GM12891 (cell line): ENCODE measurements around the gene PDLIM7.

ENCODE experiments used
- DNase-seq: peaks from one replicate; pipeline ENCODE4 v3.0.0; 2011; ENCODE audit warnings: low spot score; ENCODE audit not compliant: insufficient read length
- FAIRE-seq: peaks from 2 replicates; lab custom pipeline; 2011; peaks lifted over from hg19 to GRCh38; lab: Jason Lieb, UNC
- PAX5 ChIP-seq: IDR thresholded peaks from 2 replicates; pipeline ENCODE4 v1.6.1; 2011; ENCODE audit warnings: low read length, moderate library complexity, mild to moderate bottlenecking; ENCODE audit not compliant: insufficient read depth, severe bottlenecking
- POLR2A ChIP-seq: IDR thresholded peaks from 2 replicates; pipeline ENCODE4 v1.6.1; 2011; ENCODE audit warnings: low read depth, low read length, control low read depth
- POLR2AphosphoS5 ChIP-seq: IDR thresholded peaks from 2 replicates; pipeline ENCODE4 v1.6.1; 2011; ENCODE audit warnings: low read depth, low read length, control low read depth
- POU2F2 ChIP-seq: IDR thresholded peaks from 2 replicates; pipeline ENCODE4 v1.6.1; 2011; ENCODE audit warnings: low read depth, mild to moderate bottlenecking, control low read depth, low read length, moderate library complexity
- SPI1 ChIP-seq: IDR thresholded peaks from 2 replicates; pipeline ENCODE4 v1.6.1; 2011; ENCODE audit warnings: low read depth, low read length, control low read depth
- TAF1 ChIP-seq: IDR thresholded peaks from 2 replicates; pipeline ENCODE4 v1.6.1; 2011; ENCODE audit warnings: low read depth, low read length, control low read depth

PDLIM7 gene

DNA sequence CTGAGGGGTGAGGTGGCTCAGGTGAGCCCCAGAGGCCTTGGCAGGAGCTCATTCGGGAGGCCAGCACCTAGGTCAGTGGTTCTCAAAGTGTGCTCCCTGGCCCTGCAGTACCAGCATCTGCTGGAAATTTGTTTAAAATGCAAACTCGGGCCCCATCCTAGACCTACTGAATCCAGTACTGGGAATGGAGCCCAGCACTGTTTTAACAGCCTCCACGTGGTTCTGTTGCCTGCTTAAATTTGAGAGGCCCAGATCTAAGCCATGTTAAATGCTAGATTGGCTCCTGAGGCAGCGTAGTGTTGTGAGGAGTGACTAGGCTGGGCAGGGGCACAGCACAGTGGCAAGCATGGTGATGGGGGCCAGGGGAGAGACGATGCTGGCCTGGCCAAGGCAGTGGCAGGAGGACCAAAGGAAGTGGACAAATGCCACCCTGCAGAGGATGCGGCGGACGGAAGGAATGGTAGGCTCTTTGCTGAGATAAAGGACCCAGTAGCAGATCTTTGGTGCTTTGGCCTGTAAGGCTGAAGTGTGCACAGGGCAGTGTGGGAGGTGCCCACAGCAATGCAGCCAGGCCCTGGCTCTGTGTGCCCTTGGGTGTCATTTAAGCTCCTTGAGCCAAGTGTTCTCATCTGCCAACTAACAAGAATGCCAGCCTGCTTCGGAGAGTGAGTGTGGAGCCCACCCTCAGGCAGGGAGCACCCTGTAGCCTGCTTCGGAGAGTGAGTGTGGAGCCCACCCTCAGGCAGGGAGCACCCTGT is 46.6 kb downstream of the PDLIM7 start:
- DNase-seq (no peak), FAIRE-seq (no peak)
- no peak for TF ChIP-seq POLR2A
- no peak; the same call in 1 of the 2 replicates for TF ChIP-seq POLR2AphosphoS5
- no peak for TF ChIP-seq PAX5
- TF ChIP-seq TAF1 = no peak
- TF ChIP-seq SPI1 = no peak
- TF ChIP-seq POU2F2 = no peak

DNA sequence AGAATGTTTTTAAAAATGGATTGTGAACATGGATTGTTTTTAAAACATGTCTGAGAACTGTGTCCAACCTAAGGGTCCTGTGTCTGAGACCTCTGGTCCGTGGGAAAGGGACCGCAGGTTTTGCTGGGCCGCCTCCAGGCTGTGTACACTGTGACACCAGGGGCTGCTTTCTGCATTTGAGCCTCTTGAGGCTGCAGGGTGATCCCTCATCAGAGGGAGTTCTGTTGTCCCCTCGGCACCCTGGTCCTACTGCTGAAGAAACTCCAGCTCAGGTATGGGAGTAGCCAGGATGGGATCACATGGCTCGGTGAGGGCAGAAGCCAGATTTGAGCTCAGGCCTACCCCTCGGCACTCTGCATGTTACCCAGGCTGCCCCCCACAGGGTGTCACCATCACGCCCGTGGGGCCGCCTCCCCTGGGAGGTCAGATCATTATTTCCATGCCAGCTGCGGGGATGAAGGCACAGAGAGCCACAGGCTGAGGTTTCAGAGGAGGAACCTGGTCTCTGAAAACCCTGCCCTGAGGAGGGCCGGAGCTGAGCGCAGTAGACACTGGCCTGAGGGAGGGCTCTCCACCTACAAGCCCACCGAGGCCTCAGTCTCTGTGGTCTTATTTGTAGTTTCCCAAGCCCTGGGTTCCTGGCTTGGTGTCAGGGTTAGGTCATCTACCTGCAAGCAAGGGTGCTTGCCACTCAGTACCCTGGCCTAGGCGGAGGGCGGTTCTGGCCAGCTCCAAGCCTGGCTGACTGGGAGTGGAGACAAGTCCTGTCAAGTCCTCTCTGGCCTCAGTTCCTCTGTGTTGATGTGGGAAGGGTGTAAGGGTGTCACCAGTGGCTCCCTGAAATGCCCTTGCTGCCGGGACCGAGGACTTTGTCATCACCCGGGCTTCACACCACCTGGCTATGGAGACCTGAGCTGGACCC is 48.0 kb downstream of the PDLIM7 start:
- FAIRE-seq (no peak), DNase-seq (no peak)
- TF ChIP-seq POLR2A = no peak; the same call in 1 of the 2 replicates
- peak; percentile 27 for TF ChIP-seq POLR2AphosphoS5
- TF ChIP-seq TAF1 = no peak
- no peak; the same call in none of the 2 replicates for TF ChIP-seq POU2F2
- no peak for TF ChIP-seq PAX5

- no peak for DNase-seq
- TF ChIP-seq POLR2AphosphoS5 = no peak; the same call in none of the 2 replicates
- peak; percentile 68 for TF ChIP-seq SPI1
- FAIRE-seq = peak; percentile 66
Observed at GRCh38 chr5:177448244-177448950, 49.0 kb downstream of the PDLIM7 start.

GRCh38 chr5:177447611-177448243 is 49.7 kb downstream of the PDLIM7 start:
- FAIRE-seq = no peak
- no peak for DNase-seq
- TF ChIP-seq POLR2AphosphoS5 = peak; percentile 27; the same call in 1 of the 2 replicates
- no peak for TF ChIP-seq SPI1

GRCh38 chr5:177447066-177447610 is 50.3 kb downstream of the PDLIM7 start:
- FAIRE-seq (peak; percentile 99), DNase-seq (peak; percentile 85)
- no peak for TF ChIP-seq TAF1
- TF ChIP-seq POLR2A = no peak; the same call in 1 of the 2 replicates
- TF ChIP-seq POLR2AphosphoS5 = no peak

- DNase-seq = peak; percentile 92
- TF ChIP-seq SPI1 = no peak
- peak; percentile 23 for TF ChIP-seq PAX5
- TF ChIP-seq POLR2A = peak; percentile 89; the same call in 1 of the 2 replicates
- TF ChIP-seq TAF1 = peak; percentile 16; the same call in 1 of the 2 replicates
- peak; percentile 56; the same call in 1 of the 2 replicates for TF ChIP-seq POU2F2
- TF ChIP-seq POLR2AphosphoS5 = peak; percentile 93
- FAIRE-seq = no peak
Observed at GRCh38 chr5:177446200-177447065, 51.0 kb downstream of the PDLIM7 start, which contains the start of gene PRR7. PRR7 (plus strand) TSS chr5:177446814; CDS start chr5:177455068, 8,254 bp downstream.

GRCh38 chr5:177445917-177446199 is 51.5 kb downstream of the PDLIM7 start:
- DNase-seq (no peak), FAIRE-seq (no peak)
- TF ChIP-seq SPI1 (no peak), PAX5 (no peak), POLR2AphosphoS5 (no peak), POU2F2 (no peak), POLR2A (no peak), TAF1 (no peak)

- DNase-seq (no peak), FAIRE-seq (peak; percentile 90)
- TF ChIP-seq SPI1 = no peak
- TF ChIP-seq POLR2AphosphoS5 = peak; percentile 48
- peak; percentile 51; the same call in 1 of the 2 replicates for TF ChIP-seq POLR2A
- peak; percentile 44; the same call in 1 of the 2 replicates for TF ChIP-seq POU2F2
- TF ChIP-seq PAX5 = no peak
Observed at GRCh38 chr5:177445052-177445916, 52.1 kb downstream of the PDLIM7 start.
